HG03139 (cell line): ENCODE data around the gene TMEM174.

Experiments used
- ATAC-seq: cut with Tn5 transposase; IDR thresholded peaks from one replicate; pipeline ENCODE4 v1.9.1; 2021; ENCODE audit not compliant: unreplicated experiment

TMEM174 gene

GRCh38 chr5:73221726-73222125, 48.7 kb downstream of the TMEM174 start:
- ATAC-seq: no peak

GRCh38 chr5:73222173-73222572, 49.2 kb downstream of the TMEM174 start:
- no peak for ATAC-seq
